ENCODE measurements around the gene NPAS3.

NPAS3 gene

GRCh38 chr14:33201116-33201515, 262.4 kb downstream of the NPAS3 start:
- no peak overlapping the region for H3K4me2 ChIP-seq (ENCODE audit: low read length)
- no peaks in the 10 kb centered on the region for H3K36me3 ChIP-seq (replicated peaks; ENCODE audit: low read depth, low read length)

GRCh38 chr14:33206981-33207380, 268.3 kb downstream of the NPAS3 start:
- no peaks in the 10 kb centered on the region for H3K79me2 ChIP-seq (ENCODE audit: low read length)
- no peaks in the 10 kb centered on the region for H3K9me3 ChIP-seq (ENCODE audit: insufficient read depth, low read length)
- no peaks in the 10 kb centered on the region for H3K4me1 ChIP-seq (ENCODE audit: low read length)
- H3K27ac ChIP-seq (ENCODE audit: low read length): no peak overlapping the region
- H4K20me1 ChIP-seq (ENCODE audit: insufficient read depth, low read length): no peaks in the 10 kb centered on the region
- TF ChIP-seq EZH2phosphoT487 (IDR thresholded peaks at IDR 0.05; ENCODE audit: low read depth) (no peak), CTCF (IDR thresholded peaks at IDR 0.05; ENCODE audit: low read depth, low read length) (no peak)
- peaks cover 3% of the 10 kb centered on the region; the same call in 1 of the 2 replicates for H3K27me3 ChIP-seq (ENCODE audit: low read depth, low read length)
- H3K4me3 ChIP-seq (ENCODE audit: low read length): no peak overlapping the region
- H3K9ac ChIP-seq (ENCODE audit: low read length): no peak overlapping the region
- no peaks in the 10 kb centered on the region for H3K36me3 ChIP-seq (replicated peaks; ENCODE audit: low read depth, low read length)
- H2AFZ ChIP-seq (ENCODE audit: low read depth, low read length): no peak overlapping the region
- H3K4me2 ChIP-seq (ENCODE audit: low read length): no peak overlapping the region

More at GRCh38 chr14:33201116-33201515, 262.4 kb downstream of the NPAS3 start:
- Histone ChIP-seq H4K20me1 (ENCODE audit: insufficient read depth, low read length) (no peaks in the 10 kb centered on the region), H3K9me3 (ENCODE audit: insufficient read depth, low read length) (no peaks in the 10 kb centered on the region), H3K79me2 (ENCODE audit: low read length) (no peaks in the 10 kb centered on the region), H3K4me1 (ENCODE audit: low read length) (no peaks in the 10 kb centered on the region), H3K9ac (ENCODE audit: low read length) (no peak overlapping the region), H3K27ac (ENCODE audit: low read length) (no peak overlapping the region), H2AFZ (ENCODE audit: low read depth, low read length) (no peak overlapping the region), H3K4me3 (ENCODE audit: low read length) (no peak overlapping the region), H3K27me3 (ENCODE audit: low read depth, low read length) (no peaks in the 10 kb centered on the region)
- no peak for TF ChIP-seq CTCF (IDR thresholded peaks at IDR 0.05; ENCODE audit: low read depth, low read length)
- no peak for TF ChIP-seq EZH2phosphoT487 (IDR thresholded peaks at IDR 0.05; ENCODE audit: low read depth)

DNA sequence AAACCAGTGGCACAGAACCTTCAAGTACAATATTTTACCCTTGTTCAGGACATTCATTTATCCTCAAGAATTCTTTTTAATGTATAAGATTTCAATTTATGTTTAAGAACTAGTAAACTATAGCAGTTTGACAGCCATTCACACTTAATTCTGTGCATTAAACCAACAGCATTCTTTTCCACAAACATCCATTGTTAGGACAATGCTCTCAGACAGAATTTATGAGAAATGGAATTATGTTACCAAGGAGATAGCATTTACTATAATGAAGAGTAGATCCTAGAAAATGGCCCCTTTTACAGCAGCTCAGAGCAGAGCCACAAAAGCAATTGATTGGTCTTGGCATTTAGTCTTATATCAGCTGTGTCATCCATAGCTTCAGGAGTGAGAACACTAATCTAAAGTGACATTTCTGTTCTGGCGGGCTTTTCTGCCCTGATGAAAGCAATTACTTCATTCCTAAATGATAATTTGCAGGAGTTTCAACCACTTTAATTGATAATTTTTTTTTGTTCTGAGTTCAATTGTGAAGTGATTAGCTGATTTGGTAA, 268.9 kb downstream of the NPAS3 start:
- H3K27me3 ChIP-seq (ENCODE audit: low read depth, low read length): peaks cover 3% of the 10 kb centered on the region; the same call in 1 of the 2 replicates
- H3K4me2 ChIP-seq (ENCODE audit: low read length): no peak overlapping the region
- no peaks in the 10 kb centered on the region for H3K9me3 ChIP-seq (ENCODE audit: insufficient read depth, low read length)
- TF ChIP-seq EZH2phosphoT487 (IDR thresholded peaks at IDR 0.05; ENCODE audit: low read depth) (no peak), CTCF (IDR thresholded peaks at IDR 0.05; ENCODE audit: low read depth, low read length) (no peak)
- H3K4me1 ChIP-seq (ENCODE audit: low read length): no peaks in the 10 kb centered on the region
- no peak overlapping the region for H3K9ac ChIP-seq (ENCODE audit: low read length)
- no peak overlapping the region for H3K27ac ChIP-seq (ENCODE audit: low read length)
- H2AFZ ChIP-seq (ENCODE audit: low read depth, low read length): no peak overlapping the region
- H3K4me3 ChIP-seq (ENCODE audit: low read length): no peak overlapping the region
- H3K79me2 ChIP-seq (ENCODE audit: low read length): no peaks in the 10 kb centered on the region
- no peaks in the 10 kb centered on the region for H3K36me3 ChIP-seq (replicated peaks; ENCODE audit: low read depth, low read length)
- no peaks in the 10 kb centered on the region for H4K20me1 ChIP-seq (ENCODE audit: insufficient read depth, low read length)

DNA sequence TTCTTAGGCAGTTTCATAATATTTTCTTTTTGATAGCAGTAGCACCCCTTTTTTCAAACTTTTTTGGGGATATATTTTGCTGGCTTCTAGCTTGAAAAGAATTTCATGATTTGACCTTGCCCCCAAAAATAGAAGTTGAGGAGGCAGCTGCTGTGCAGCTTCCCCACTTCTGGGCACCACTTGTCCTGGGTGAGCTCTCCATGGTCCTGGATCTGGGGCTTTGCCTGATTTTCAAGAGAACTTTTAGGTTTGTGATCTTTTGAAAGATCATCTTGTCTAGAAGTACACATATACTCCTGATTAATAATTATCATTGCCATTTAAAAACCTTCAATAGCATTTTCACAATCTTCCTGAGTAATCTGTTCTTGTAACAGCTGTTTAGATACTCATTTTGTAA, 271.6 kb downstream of the NPAS3 start:
- Histone ChIP-seq H3K9me3 (ENCODE audit: insufficient read depth, low read length) (no peaks in the 10 kb centered on the region), H3K27ac (ENCODE audit: low read length) (no peak overlapping the region), H3K36me3 (replicated peaks; ENCODE audit: low read depth, low read length) (no peaks in the 10 kb centered on the region), H4K20me1 (ENCODE audit: insufficient read depth, low read length) (no peaks in the 10 kb centered on the region), H3K4me2 (ENCODE audit: low read length) (no peak overlapping the region), H3K79me2 (ENCODE audit: low read length) (no peaks in the 10 kb centered on the region), H3K27me3 (ENCODE audit: low read depth, low read length) (peaks cover 3% of the 10 kb centered on the region; the same call in 1 of the 2 replicates), H3K9ac (ENCODE audit: low read length) (no peak overlapping the region), H2AFZ (ENCODE audit: low read depth, low read length) (no peak overlapping the region), H3K4me3 (ENCODE audit: low read length) (no peak overlapping the region), H3K4me1 (ENCODE audit: low read length) (no peaks in the 10 kb centered on the region)
- no peak for TF ChIP-seq EZH2phosphoT487 (IDR thresholded peaks at IDR 0.05; ENCODE audit: low read depth)
- no peak for TF ChIP-seq CTCF (IDR thresholded peaks at IDR 0.05; ENCODE audit: low read depth, low read length)

All from OCI-LY3 (cell line).